Ovary (tissue), 9 donors: Measurements from ENCODE around the gene HDAC5. TPM values are rescaled to one million over a fixed set of nuclear protein-coding genes. Genes with fewer than 3 reads are reported as not detected.
"Not testable (repeated sequence)": the region's sequence is repeated elsewhere in the genome, so short reads cannot be mapped to it uniquely, and the experiment has no call there.

Experiments
- DNase-seq, 5 donors: peaks; one replicate each; pipeline ENCODE4 v3.0.0-alpha.2; 2019 to 2020
- H3K27ac ChIP-seq, 2 donors: fragments of 200-600 bp; one replicate each; pipeline versions ENCODE4 v1.5.1 to v1.8.0; 2019 to 2022
- H3K27me3 ChIP-seq: fragments of 200-600 bp; one replicate; pipeline ENCODE4 v1.8.0; 2022
- H3K36me3 ChIP-seq: fragments of 200-600 bp; sonication (generic); one replicate; pipeline ENCODE4 v1.5.1; 2019
- H3K4me1 ChIP-seq: one replicate; pipeline ENCODE4 v1.8.1; 2013; ENCODE audit warnings: mild to moderate bottlenecking, moderate library complexity; ENCODE audit not compliant: insufficient read depth
- H3K4me3 ChIP-seq: fragments of 200-600 bp; sonication (generic); one replicate; pipeline ENCODE4 v1.5.1; 2017
- H3K9me3 ChIP-seq, 2 donors: fragments of 200-600 bp in 1 of 2; sonication (generic) in 1 of 2; one replicate each; pipeline versions ENCODE4 v1.5.1 to v1.8.1; 2013 to 2019; ENCODE audit warnings: mild to moderate bottlenecking in 1 of 2, moderate library complexity in 1 of 2
- CTCF ChIP-seq, 3 donors: fragments of 450-650 bp in 2 of 3; fragments of 200-600 bp in 1 of 3; IDR thresholded peaks; one replicate each; pipeline versions ENCODE4 v1.5.1 to v1.8.0; 2016 to 2022; ENCODE audit warnings: antibody characterized with exemption in 3 of 3, mild to moderate bottlenecking in 1 of 3
- EP300 ChIP-seq: sonication (generic); formaldehyde crosslinking; IDR thresholded peaks from one replicate; pipeline ENCODE4 v1.6.1; 2017; ENCODE audit warnings: antibody characterized with exemption
- POLR2A ChIP-seq: fragments of 450-650 bp; IDR thresholded peaks from one replicate; pipeline ENCODE4 v1.6.1; 2017; ENCODE audit warnings: antibody characterized with exemption, mild to moderate bottlenecking, moderate library complexity
- WGBS, 3 donors: extraction: QIAGEN DNeasy Blood & Tissue Kit in 1 of 3; methylation state at CpG; one replicate each; pipeline versions ENCODE4 v1.1.5 to v1.1.7; 2013 to 2017; 5-methylcytosine and 5-hydroxymethylcytosine counted together
- intact Hi-C, 4 donors: fragments of 100-400 bp; cut with DNase I; formaldehyde crosslinking; loops; one replicate each; pipeline versions ENCODE4 v1.11.0 to v1.15.1; 2022 to 2023
- polyA plus RNA-seq, 2 donors: library from polyadenylated mRNA; stranded (reverse); fragments of 200-250 nt in 1 of 2; fragments of 350-450 nt in 1 of 2; fragmentation: Illumina TruSeq in 1 of 2; extraction: RNeasy Lipid Tissue Mini Kit (QIAGEN cat#74804) in 1 of 2; gene quantifications; one replicate each; pipeline ENCODE4 v1.2.3, GENCODE V29; 2013 to 2014
- total RNA-seq, 7 donors: library from RNA; depleted of rRNA in 2 of 7; stranded (reverse); fragments of >200 nt in 2 of 7; fragmentation: NEBNext Ultra II Directional in 3 of 7; extraction: Animal tissue kit (Norgen Biotek cat#: 25700) in 3 of 7; gene quantifications; one replicate each; pipeline versions ENCODE4 v1.1.0 to v1.2.4, GENCODE V29; 2016 to 2023
- donor health status: DM: no; HTN: no; CAD: no; lungs with moderate emphysema.
- donor health status: DM: no; HTN: no; CAD: no.
- donor health status: Bipolar disorder and iron deficiency.
- donor health status: DM: yes; HTN: yes; CAD: no.
- donor health status: DM: no; HTN: no; CAD: no.
- donor health status: DM: yes; HTN: yes; CAD: no.

The HDAC5 gene
- total and polyA plus RNA-seq, 9 donors, result 11.4 to 97.6 (median 67.2) TPM

GRCh38 chr17:44105483-44105882 is 18.0 kb downstream of the HDAC5 start:
- WGBS, 3 donors, result 78 to 83% (median 82%) methylated on average over 3 of the region's 3 CpGs
- TF ChIP-seq EP300 (no peak), CTCF (IDR thresholded peaks at IDR 0.05) (no peak), POLR2A (no peak)
- no peak overlapping the region for H3K27ac ChIP-seq

GRCh38 chr17:44102849-44103622 is 20.4 kb downstream of the HDAC5 start:
- H3K4me3 ChIP-seq, result no peak overlapping the region
- H3K27me3 ChIP-seq, result no peaks in the 10 kb centered on the region
- H3K36me3 ChIP-seq, result no peaks in the 10 kb centered on the region
- TF ChIP-seq EP300 (no peak), CTCF (IDR thresholded peaks at IDR 0.05) (no peak), POLR2A (no peak)
- 82 to 83% (median 83%) methylated on average over 16 of the region's 16 CpGs for whole genome bisulfite sequencing, 3 donors
- intact Hi-C loops, result no loop called here
- H3K9me3 ChIP-seq, result no peaks in the 10 kb centered on the region
- H3K4me1 ChIP-seq, result peaks cover 10% of the 10 kb centered on the region
- DNase-seq, result no peak
- H3K27ac ChIP-seq, result no peak overlapping the region

More at GRCh38 chr17:44105483-44105882, 18.0 kb downstream of the HDAC5 start:
- no peak overlapping the region for H3K4me3 ChIP-seq
- no peaks in the 10 kb centered on the region for H3K36me3 ChIP-seq
- intact Hi-C loops, result loop anchor here in 2 of 4 donors (5.0 kb wide), 1 partner anchor 33 kb away; the partner anchor contains the start of gene G6PC3 (in 2 of the 2)
- no peaks in the 10 kb centered on the region for H3K9me3 ChIP-seq
- DNase-seq, result peak in 1 of 5 donors; percentile 59
- H3K27me3 ChIP-seq, result no peaks in the 10 kb centered on the region
- peaks cover 32% of the 10 kb centered on the region for H3K4me1 ChIP-seq

GRCh38 chr17:44101858-44102257 is 21.6 kb downstream of the HDAC5 start:
- H3K4me3 ChIP-seq, intact Hi-C loops, H3K27ac ChIP-seq, H3K4me1 ChIP-seq, DNase-seq, H3K36me3 ChIP-seq, H3K9me3 ChIP-seq, H3K27me3 ChIP-seq: not testable (repeated sequence)
- 79 to 85% (median 82%) methylated on average over 6 of the region's 6 CpGs for WGBS, 3 donors

GRCh38 chr17:44097110-44097958 is 26.1 kb downstream of the HDAC5 start:
- no peak for DNase-seq
- intact Hi-C loops, result no loop called here
- Histone ChIP-seq H3K27ac (peak overlapping the region; percentile 17 to 82), H3K27me3 (no peaks in the 10 kb centered on the region), H3K4me3 (no peak overlapping the region), H3K36me3 (no peaks in the 10 kb centered on the region), H3K4me1 (peaks cover 19% of the 10 kb centered on the region), H3K9me3 (no peaks in the 10 kb centered on the region)
- TF ChIP-seq CTCF (IDR thresholded peaks at IDR 0.05) (no peak), POLR2A (no peak), EP300 (no peak)
- WGBS, 3 donors, result 63 to 78% (median 75%) methylated on average over 11 to 13 of the region's 13 CpGs
